ENCODE measurements around the gene PASK. TPM values are rescaled to one million over a fixed set of nuclear protein-coding genes. Genes with fewer than 3 reads are reported as not detected.

Gene PASK
- total RNA-seq, 1 donor from 2014 or later = 64.2 TPM

DNA sequence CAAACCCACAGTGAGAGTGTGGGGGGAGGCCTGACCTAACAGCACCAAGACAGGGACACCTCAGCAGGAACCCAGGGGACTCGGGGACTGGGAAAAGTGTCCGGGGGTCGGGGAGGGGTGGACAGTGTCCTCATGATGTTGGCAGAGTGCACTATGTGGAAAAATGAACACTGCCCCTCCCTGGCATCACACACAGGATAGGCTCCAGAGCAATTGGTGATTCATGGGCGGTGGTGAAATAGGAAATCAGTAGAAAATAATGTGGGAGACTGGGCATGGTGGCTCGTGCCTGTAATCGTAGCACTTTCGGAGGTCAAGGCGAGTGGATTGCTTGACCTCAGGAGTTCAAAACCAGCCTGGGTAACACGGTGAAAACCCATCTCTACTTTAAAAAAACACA lies 35.6 kb upstream of the PASK start:
- Mint-ChIP-seq H3K4me1 (no peaks in the 10 kb centered on the region), H3K36me3 (ENCODE audit: low read depth) (no peaks in the 10 kb centered on the region), H3K27me3 (ENCODE audit: low read depth) (no peaks in the 10 kb centered on the region), H3K4me3 (no peak overlapping the region), H3K9me3 (no peaks in the 10 kb centered on the region), H3K27ac (ENCODE audit: unreplicated experiment) (no peak overlapping the region)
- no peak for DNase-seq (ENCODE audit: low read depth, low spot score)
- TF ChIP-seq, protein P1, sequence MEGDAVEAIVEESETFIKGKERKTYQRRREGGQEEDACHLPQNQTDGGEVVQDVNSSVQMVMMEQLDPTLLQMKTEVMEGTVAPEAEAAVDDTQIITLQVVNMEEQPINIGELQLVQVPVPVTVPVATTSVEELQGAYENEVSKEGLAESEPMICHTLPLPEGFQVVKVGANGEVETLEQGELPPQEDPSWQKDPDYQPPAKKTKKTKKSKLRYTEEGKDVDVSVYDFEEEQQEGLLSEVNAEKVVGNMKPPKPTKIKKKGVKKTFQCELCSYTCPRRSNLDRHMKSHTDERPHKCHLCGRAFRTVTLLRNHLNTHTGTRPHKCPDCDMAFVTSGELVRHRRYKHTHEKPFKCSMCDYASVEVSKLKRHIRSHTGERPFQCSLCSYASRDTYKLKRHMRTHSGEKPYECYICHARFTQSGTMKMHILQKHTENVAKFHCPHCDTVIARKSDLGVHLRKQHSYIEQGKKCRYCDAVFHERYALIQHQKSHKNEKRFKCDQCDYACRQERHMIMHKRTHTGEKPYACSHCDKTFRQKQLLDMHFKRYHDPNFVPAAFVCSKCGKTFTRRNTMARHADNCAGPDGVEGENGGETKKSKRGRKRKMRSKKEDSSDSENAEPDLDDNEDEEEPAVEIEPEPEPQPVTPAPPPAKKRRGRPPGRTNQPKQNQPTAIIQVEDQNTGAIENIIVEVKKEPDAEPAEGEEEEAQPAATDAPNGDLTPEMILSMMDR (conservative IDR thresholded peaks at IDR 0.05) = no peak

DNA sequence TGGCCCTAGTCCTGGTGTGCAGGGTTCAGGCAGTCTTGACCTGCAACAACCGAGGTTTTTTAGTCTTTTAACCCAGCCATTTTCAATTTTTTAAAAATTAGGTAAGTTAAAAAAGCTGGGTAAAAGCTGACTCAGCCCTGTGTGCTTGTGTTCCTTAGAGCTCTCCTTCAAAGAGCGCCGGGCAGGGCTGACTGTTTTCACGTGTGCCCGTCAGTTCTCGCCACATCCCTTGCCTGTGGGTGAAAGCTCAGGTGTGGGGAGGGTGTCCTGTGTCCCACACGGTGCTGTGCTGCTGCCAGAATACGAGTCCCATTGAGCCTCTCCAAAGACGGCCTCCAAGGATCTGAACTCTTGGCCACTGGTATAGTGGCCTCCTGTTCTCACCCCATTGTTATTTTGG lies 33.9 kb upstream of the PASK start:
- Mint-ChIP-seq H3K27ac (ENCODE audit: unreplicated experiment) (no peak overlapping the region), H3K4me1 (no peaks in the 10 kb centered on the region), H3K9me3 (no peaks in the 10 kb centered on the region), H3K27me3 (ENCODE audit: low read depth) (no peaks in the 10 kb centered on the region), H3K36me3 (ENCODE audit: low read depth) (no peaks in the 10 kb centered on the region), H3K4me3 (no peak overlapping the region)
- TF ChIP-seq, protein P1 (conservative IDR thresholded peaks at IDR 0.05) = no peak
- DNase-seq (ENCODE audit: low read depth, low spot score) = no peak

GRCh38 chr2:241182531-241183133 lies 33.4 kb upstream of the PASK start:
- H3K27me3 Mint-ChIP-seq (ENCODE audit: low read depth) = no peaks in the 10 kb centered on the region
- H3K4me3 Mint-ChIP-seq = no peak overlapping the region
- no peak for DNase-seq (ENCODE audit: low read depth, low spot score)
- H3K36me3 Mint-ChIP-seq (ENCODE audit: low read depth) = no peaks in the 10 kb centered on the region
- TF ChIP-seq, protein P1 (conservative IDR thresholded peaks at IDR 0.05) = no peak
- no peak overlapping the region for H3K27ac Mint-ChIP-seq (ENCODE audit: unreplicated experiment)
- H3K9me3 Mint-ChIP-seq = no peaks in the 10 kb centered on the region
- no peaks in the 10 kb centered on the region for H3K4me1 Mint-ChIP-seq

- H3K27me3 Mint-ChIP-seq (ENCODE audit: low read depth) = no peaks in the 10 kb centered on the region
- H3K4me3 Mint-ChIP-seq = no peak overlapping the region
- no peak overlapping the region for H3K27ac Mint-ChIP-seq (ENCODE audit: unreplicated experiment)
- TF ChIP-seq, protein P1 (conservative IDR thresholded peaks at IDR 0.05) = no peak
- DNase-seq (ENCODE audit: low read depth, low spot score) = no peak
- no peaks in the 10 kb centered on the region for H3K36me3 Mint-ChIP-seq (ENCODE audit: low read depth)
- no peaks in the 10 kb centered on the region for H3K4me1 Mint-ChIP-seq
- H3K9me3 Mint-ChIP-seq = no peaks in the 10 kb centered on the region
These were observed 32.9 kb upstream of the PASK start for GRCh38 chr2:241182126-241182525.

DNA sequence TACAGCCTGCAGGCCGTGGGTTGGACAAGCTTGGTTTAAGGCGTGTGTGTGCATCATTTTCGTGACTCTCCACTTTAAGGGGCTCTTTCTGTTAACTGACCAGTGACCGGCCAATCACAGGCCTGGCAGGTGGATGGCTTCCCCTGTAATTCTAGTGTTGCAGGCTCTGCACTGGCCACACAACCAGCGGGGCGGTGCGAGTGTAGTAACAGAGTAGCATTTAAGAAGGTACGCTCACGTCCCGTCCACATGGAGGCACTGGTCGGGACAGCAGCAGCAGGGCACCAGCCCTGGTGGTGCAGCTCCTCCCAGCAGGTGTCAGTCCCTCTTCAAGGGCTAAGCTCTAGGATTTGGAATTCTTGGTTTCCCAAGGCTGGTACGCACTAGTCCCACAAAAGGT lies 31.2 kb upstream of the PASK start:
- TF ChIP-seq, protein P1 (conservative IDR thresholded peaks at IDR 0.05) = no peak
- Mint-ChIP-seq H3K27me3 (ENCODE audit: low read depth) (no peaks in the 10 kb centered on the region), H3K36me3 (ENCODE audit: low read depth) (no peaks in the 10 kb centered on the region), H3K4me1 (no peaks in the 10 kb centered on the region), H3K27ac (ENCODE audit: unreplicated experiment) (no peak overlapping the region), H3K4me3 (no peak overlapping the region), H3K9me3 (no peaks in the 10 kb centered on the region)
- DNase-seq (ENCODE audit: low read depth, low spot score) = no peak
